Measurements from ENCODE around the gene TRIB2.

Gene TRIB2

GRCh38 chr2:12754643-12755042 lies 37.9 kb downstream of the TRIB2 start:
- no peak overlapping the region for H3K4me3 ChIP-seq (ENCODE audit: insufficient read depth in 1 of 2, low read depth in 1 of 2, low read length in 2 of 2)
- H2BK5ac ChIP-seq (ENCODE audit: low read depth, low read length, poor library complexity, severe bottlenecking) = no peak overlapping the region
- no peak overlapping the region for H3K18ac ChIP-seq (ENCODE audit: low read depth in 1 of 2, low read length in 2 of 2)
- H3K9ac ChIP-seq (ENCODE audit: low read length) = no peak overlapping the region
- H3K4ac ChIP-seq (ENCODE audit: low read depth in 1 of 2, low read length in 2 of 2) = peak overlapping the region in 1 of 2 experiments; percentile 11
- no peak overlapping the region for H3K4me2 ChIP-seq (ENCODE audit: low read length, poor library complexity, severe bottlenecking)
- 95% methylated on average over 4 of the region's 5 CpGs for WGBS
- H3K27me3 ChIP-seq (ENCODE audit: control insufficient read depth in 1 of 2, insufficient read depth in 1 of 2, low read length in 2 of 2) = no peaks in the 10 kb centered on the region
- H2AK5ac ChIP-seq (ENCODE audit: low read length, severe bottlenecking) = no peak overlapping the region
- H3K36me3 ChIP-seq (ENCODE audit: control insufficient read depth in 1 of 2, insufficient read depth in 2 of 2, low read depth in 1 of 2, low read length in 2 of 2) = no peaks in the 10 kb centered on the region
- no peak overlapping the region for H2BK15ac ChIP-seq (ENCODE audit: low read depth, poor library complexity, severe bottlenecking)
- no peak overlapping the region for H4K8ac ChIP-seq (ENCODE audit: low read length)
- no peak for DNase-seq
- peak overlapping the region in 1 of 2 experiments; percentile 15 for H2BK12ac ChIP-seq (ENCODE audit: low read length in 2 of 2)
- H3K79me1 ChIP-seq (replicated peaks; ENCODE audit: low read length, poor library complexity, severe bottlenecking) = no peaks in the 10 kb centered on the region
- H3K9me3 ChIP-seq (ENCODE audit: control insufficient read depth, low read length) = no peaks in the 10 kb centered on the region
- H4K91ac ChIP-seq (ENCODE audit: low read length) = peak overlapping the region; percentile 9
- H2BK120ac ChIP-seq (ENCODE audit: low read depth, low read length) = no peak overlapping the region
- no peak overlapping the region for H2AFZ ChIP-seq (ENCODE audit: low read depth, low read length)
- no peak overlapping the region for H3K27ac ChIP-seq (ENCODE audit: low read length, poor library complexity, severe bottlenecking)
- no peak overlapping the region for H3K23ac ChIP-seq (ENCODE audit: low read length in 2 of 2)
- H3K4me1 ChIP-seq (ENCODE audit: control insufficient read depth, insufficient read depth, low read depth, low read length) = peaks cover 2% of the 10 kb centered on the region
- H3K14ac ChIP-seq (ENCODE audit: low read length in 2 of 2) = peak overlapping the region in 1 of 2 experiments; percentile 84

GRCh38 chr2:12755384-12755783 lies 38.6 kb downstream of the TRIB2 start:
- no peak overlapping the region for H2AK5ac ChIP-seq (ENCODE audit: low read length, severe bottlenecking)
- DNase-seq = no peak
- no peak overlapping the region for H3K18ac ChIP-seq (ENCODE audit: low read depth in 1 of 2, low read length in 2 of 2)
- H3K4me2 ChIP-seq (ENCODE audit: low read length, poor library complexity, severe bottlenecking) = no peak overlapping the region
- H3K4me3 ChIP-seq (ENCODE audit: insufficient read depth in 1 of 2, low read depth in 1 of 2, low read length in 2 of 2) = no peak overlapping the region
- no peak overlapping the region for H4K91ac ChIP-seq (ENCODE audit: low read length)
- no peak overlapping the region for H3K14ac ChIP-seq (ENCODE audit: low read length in 2 of 2)
- H3K36me3 ChIP-seq (ENCODE audit: control insufficient read depth in 1 of 2, insufficient read depth in 2 of 2, low read depth in 1 of 2, low read length in 2 of 2) = no peaks in the 10 kb centered on the region
- no peaks in the 10 kb centered on the region for H3K27me3 ChIP-seq (ENCODE audit: control insufficient read depth in 1 of 2, insufficient read depth in 1 of 2, low read length in 2 of 2)
- H2AFZ ChIP-seq (ENCODE audit: low read depth, low read length) = no peak overlapping the region
- peak overlapping the region; percentile 38 for H2BK15ac ChIP-seq (ENCODE audit: low read depth, poor library complexity, severe bottlenecking)
- no peaks in the 10 kb centered on the region for H3K79me1 ChIP-seq (replicated peaks; ENCODE audit: low read length, poor library complexity, severe bottlenecking)
- 80% methylated on average over 3 of the region's 3 CpGs for WGBS
- peak overlapping the region in 1 of 2 experiments; percentile 55 for H2BK12ac ChIP-seq (ENCODE audit: low read length in 2 of 2)
- H3K4ac ChIP-seq (ENCODE audit: low read depth in 1 of 2, low read length in 2 of 2) = no peak overlapping the region
- no peak overlapping the region for H3K23ac ChIP-seq (ENCODE audit: low read length in 2 of 2)
- peaks cover 2% of the 10 kb centered on the region for H3K4me1 ChIP-seq (ENCODE audit: control insufficient read depth, insufficient read depth, low read depth, low read length)
- H3K27ac ChIP-seq (ENCODE audit: low read length, poor library complexity, severe bottlenecking) = no peak overlapping the region
- no peak overlapping the region for H2BK120ac ChIP-seq (ENCODE audit: low read depth, low read length)
- no peaks in the 10 kb centered on the region for H3K9me3 ChIP-seq (ENCODE audit: control insufficient read depth, low read length)
- no peak overlapping the region for H3K9ac ChIP-seq (ENCODE audit: low read length)
- no peak overlapping the region for H4K8ac ChIP-seq (ENCODE audit: low read length)
- H2BK5ac ChIP-seq (ENCODE audit: low read depth, low read length, poor library complexity, severe bottlenecking) = no peak overlapping the region

DNA sequence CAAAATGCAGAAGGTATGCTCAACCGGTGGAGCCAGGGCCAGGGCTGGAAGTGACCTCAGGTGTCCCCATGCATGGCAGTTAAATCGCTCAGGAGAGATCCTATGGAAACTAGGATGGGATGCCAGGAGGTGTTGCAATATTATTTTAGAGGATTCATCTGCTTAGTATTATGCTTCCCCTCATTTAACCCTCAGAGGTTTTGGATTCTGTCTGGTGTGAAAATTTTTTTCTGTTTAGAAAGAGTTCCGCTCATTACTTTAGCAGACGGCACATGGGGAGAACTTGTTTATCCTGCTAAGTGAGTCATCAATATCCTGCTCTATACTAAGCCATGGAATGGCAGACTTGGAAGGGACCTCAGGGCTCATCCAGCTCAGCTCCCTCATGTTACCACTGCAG lies 42.5 kb downstream of the TRIB2 start:
- Histone ChIP-seq H3K23ac (ENCODE audit: low read length in 2 of 2) (no peak overlapping the region), H4K8ac (ENCODE audit: low read length) (peak overlapping the region; percentile 72)
- 23% methylated on average over 4 of the region's 4 CpGs for WGBS

DNA sequence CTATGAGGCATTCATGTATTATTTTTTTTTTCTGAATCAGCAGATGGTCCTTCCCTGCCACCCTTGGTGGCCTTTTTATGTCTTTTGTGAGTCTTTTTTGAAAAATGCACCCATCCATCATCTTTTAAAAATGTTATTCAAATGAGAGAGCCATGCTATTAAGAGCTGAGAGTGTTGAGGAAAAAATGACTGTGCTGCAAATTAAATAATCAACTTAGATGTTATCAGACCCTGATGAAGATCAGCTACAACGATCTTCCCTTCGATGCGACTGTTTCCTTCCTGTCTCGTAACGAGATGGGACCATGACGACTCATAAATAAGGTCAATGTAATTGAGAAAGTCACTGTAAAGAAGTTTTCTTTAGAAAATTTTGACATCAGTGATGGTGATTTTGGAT lies 44.4 kb downstream of the TRIB2 start:
- Histone ChIP-seq H2BK15ac (ENCODE audit: low read depth, poor library complexity, severe bottlenecking) (no peak overlapping the region), H3K9ac (ENCODE audit: low read length) (no peak overlapping the region), H3K14ac (ENCODE audit: low read length in 2 of 2) (no peak overlapping the region), H3K18ac (ENCODE audit: low read depth in 1 of 2, low read length in 2 of 2) (no peak overlapping the region), H3K23ac (ENCODE audit: low read length in 2 of 2) (no peak overlapping the region), H2AK5ac (ENCODE audit: low read length, severe bottlenecking) (no peak overlapping the region), H3K79me1 (replicated peaks; ENCODE audit: low read length, poor library complexity, severe bottlenecking) (no peaks in the 10 kb centered on the region), H3K4me2 (ENCODE audit: low read length, poor library complexity, severe bottlenecking) (no peak overlapping the region), H3K4ac (ENCODE audit: low read depth in 1 of 2, low read length in 2 of 2) (no peak overlapping the region), H3K4me3 (ENCODE audit: insufficient read depth in 1 of 2, low read depth in 1 of 2, low read length in 2 of 2) (no peak overlapping the region), H3K9me3 (ENCODE audit: control insufficient read depth, low read length) (no peaks in the 10 kb centered on the region), H4K91ac (ENCODE audit: low read length) (no peak overlapping the region), H3K27me3 (ENCODE audit: control insufficient read depth in 1 of 2, insufficient read depth in 1 of 2, low read length in 2 of 2) (no peaks in the 10 kb centered on the region), H4K8ac (ENCODE audit: low read length) (no peak overlapping the region), H3K4me1 (ENCODE audit: control insufficient read depth, insufficient read depth, low read depth, low read length) (peaks cover 2% of the 10 kb centered on the region), H3K36me3 (ENCODE audit: control insufficient read depth in 1 of 2, insufficient read depth in 2 of 2, low read depth in 1 of 2, low read length in 2 of 2) (no peaks in the 10 kb centered on the region), H2BK5ac (ENCODE audit: low read depth, low read length, poor library complexity, severe bottlenecking) (no peak overlapping the region), H2BK12ac (ENCODE audit: low read length in 2 of 2) (no peak overlapping the region), H3K27ac (ENCODE audit: low read length, poor library complexity, severe bottlenecking) (no peak overlapping the region), H2BK120ac (ENCODE audit: low read depth, low read length) (no peak overlapping the region), H2AFZ (ENCODE audit: low read depth, low read length) (no peak overlapping the region)
- 83% methylated on average over 6 of the region's 6 CpGs for WGBS
- no peak for DNase-seq

More for the DNA sequence above, 42.5 kb downstream of the TRIB2 start:
- Histone ChIP-seq H3K27ac (ENCODE audit: low read length, poor library complexity, severe bottlenecking) (peak overlapping the region; percentile 67), H4K91ac (ENCODE audit: low read length) (peak overlapping the region; percentile 43), H3K18ac (ENCODE audit: low read depth in 1 of 2, low read length in 2 of 2) (peak overlapping the region; percentile 58 to 82), H2BK120ac (ENCODE audit: low read depth, low read length) (peak overlapping the region; percentile 90), H3K4me1 (ENCODE audit: control insufficient read depth, insufficient read depth, low read depth, low read length) (peaks cover 2% of the 10 kb centered on the region), H2BK15ac (ENCODE audit: low read depth, poor library complexity, severe bottlenecking) (peak overlapping the region; percentile 65), H2BK5ac (ENCODE audit: low read depth, low read length, poor library complexity, severe bottlenecking) (no peak overlapping the region), H3K27me3 (ENCODE audit: control insufficient read depth in 1 of 2, insufficient read depth in 1 of 2, low read length in 2 of 2) (no peaks in the 10 kb centered on the region), H2AFZ (ENCODE audit: low read depth, low read length) (no peak overlapping the region), H3K9me3 (ENCODE audit: control insufficient read depth, low read length) (no peaks in the 10 kb centered on the region), H3K36me3 (ENCODE audit: control insufficient read depth in 1 of 2, insufficient read depth in 2 of 2, low read depth in 1 of 2, low read length in 2 of 2) (no peaks in the 10 kb centered on the region), H3K4me3 (ENCODE audit: insufficient read depth in 1 of 2, low read depth in 1 of 2, low read length in 2 of 2) (no peak overlapping the region), H3K9ac (ENCODE audit: low read length) (no peak overlapping the region), H3K4me2 (ENCODE audit: low read length, poor library complexity, severe bottlenecking) (no peak overlapping the region), H3K14ac (ENCODE audit: low read length in 2 of 2) (no peak overlapping the region), H3K79me1 (replicated peaks; ENCODE audit: low read length, poor library complexity, severe bottlenecking) (no peaks in the 10 kb centered on the region), H2BK12ac (ENCODE audit: low read length in 2 of 2) (peak overlapping the region; percentile 84 to 85), H3K4ac (ENCODE audit: low read depth in 1 of 2, low read length in 2 of 2) (peak overlapping the region; percentile 46 to 63), H2AK5ac (ENCODE audit: low read length, severe bottlenecking) (no peak overlapping the region)
- DNase-seq = peak; percentile 94
